Amniotic stem cell (primary cell): ENCODE data around the gene KCTD2.

Experiments
- DNase-seq: peaks from one replicate; lab custom pipeline; 2025; lab: John Stamatoyannopoulos, UW

Gene KCTD2

GRCh38 chr17:75077496-75078283, 30.7 kb downstream of the KCTD2 start:
- no peak for DNase-seq

DNA sequence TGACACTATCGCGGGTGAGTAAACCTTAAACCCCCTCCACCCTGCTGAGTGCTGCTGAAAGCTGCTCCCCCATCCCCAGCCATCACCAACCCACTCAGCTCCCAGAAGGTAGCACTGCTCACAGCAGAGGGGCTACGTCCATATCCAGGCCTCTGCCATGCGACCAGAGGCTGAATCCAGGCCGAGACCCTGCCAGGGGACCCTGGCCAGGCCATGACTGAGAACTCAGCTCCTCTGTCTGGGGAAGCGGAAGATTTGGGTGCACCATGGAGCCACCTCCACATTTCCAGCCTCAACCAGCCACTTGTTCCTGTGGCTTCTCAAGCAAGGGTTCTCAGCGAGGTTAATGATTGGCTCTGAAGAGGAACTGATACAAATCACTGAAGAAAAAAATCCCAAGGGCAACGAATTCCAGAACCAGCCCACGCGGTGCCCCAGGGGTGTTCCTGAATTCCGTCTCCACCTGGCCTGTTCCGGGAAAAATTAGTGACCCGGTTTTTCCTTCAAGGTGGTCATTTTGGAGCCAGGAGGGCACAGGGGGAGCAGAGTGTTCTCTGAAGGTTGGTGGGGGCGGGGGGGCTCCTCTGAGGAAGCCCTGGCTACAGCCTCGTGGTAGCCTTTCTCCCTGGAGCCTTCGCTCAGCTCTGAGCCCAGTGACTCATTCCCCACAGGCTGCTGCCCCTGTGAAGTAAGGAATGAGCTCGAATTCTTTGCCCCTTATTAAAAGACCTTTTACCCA, 31.4 kb downstream of the KCTD2 start:
- peak; percentile 52 for DNase-seq

DNA sequence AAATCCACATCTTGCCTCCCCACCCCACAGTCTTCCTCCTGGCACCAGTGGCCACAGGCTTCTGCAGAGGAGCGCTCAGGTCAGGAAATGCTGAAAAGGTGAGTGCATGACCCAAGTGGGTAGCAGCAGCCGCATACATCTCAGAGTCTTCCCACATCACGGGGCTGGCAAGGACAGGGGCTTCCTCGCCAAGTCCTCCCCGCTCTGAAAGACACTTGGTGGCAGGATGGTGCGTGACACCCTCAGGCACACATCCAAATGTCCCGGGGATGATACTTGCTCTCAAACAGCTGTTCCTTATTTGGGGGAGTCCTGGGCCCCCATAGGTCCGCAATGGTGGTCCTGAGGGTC, 32.0 kb downstream of the KCTD2 start:
- no peak for DNase-seq

DNA sequence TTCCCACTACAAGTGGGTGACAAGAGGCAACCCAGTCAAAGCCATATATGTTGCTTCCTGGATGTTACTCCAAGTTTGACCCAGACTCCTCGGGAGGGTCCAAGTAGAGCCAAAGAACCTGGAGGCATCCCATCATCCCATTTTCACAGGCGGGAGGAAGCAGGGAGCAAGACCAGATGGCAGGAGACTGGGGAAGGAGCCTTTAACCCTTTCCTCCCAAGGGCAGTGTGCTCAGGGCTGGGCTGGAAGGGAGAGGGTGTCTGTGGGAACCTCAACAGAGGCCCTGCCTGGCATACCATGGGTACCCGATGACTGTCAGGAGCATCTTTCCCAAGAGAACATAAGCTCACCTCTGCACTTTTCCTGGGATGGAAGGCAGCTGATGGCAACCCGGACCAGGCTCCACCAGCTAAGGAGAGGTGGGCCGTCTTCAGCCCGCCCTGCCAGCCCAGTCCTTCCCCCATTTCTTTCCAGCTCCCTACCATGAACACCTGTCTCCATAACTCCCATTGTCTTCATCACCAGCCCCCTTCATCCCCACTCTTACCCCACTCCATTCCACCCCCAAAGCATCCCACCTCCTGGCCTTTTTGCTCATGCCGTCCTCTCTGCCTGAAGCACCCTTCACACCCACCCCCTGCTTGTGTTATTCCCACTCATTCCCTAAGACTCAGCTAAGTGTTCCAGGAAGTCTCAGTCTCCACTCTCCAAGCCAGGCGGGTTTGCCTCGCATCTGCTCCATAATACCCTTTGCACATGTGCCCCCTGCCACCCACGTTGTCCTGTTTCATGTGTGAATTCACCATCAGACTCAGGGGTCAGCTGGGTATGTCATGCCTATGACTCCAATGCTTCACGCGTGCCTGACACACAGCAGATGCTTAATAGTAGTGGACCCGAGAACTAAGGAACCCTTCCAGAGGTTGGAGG, 34.9 kb downstream of the KCTD2 start:
- no peak for DNase-seq

GRCh38 chr17:75082683-75083082, 35.7 kb downstream of the KCTD2 start:
- no peak for DNase-seq

GRCh38 chr17:75084039-75084660, 37.1 kb downstream of the KCTD2 start:
- no peak for DNase-seq

GRCh38 chr17:75086496-75087181, 39.6 kb downstream of the KCTD2 start:
- DNase-seq = no peak

DNA sequence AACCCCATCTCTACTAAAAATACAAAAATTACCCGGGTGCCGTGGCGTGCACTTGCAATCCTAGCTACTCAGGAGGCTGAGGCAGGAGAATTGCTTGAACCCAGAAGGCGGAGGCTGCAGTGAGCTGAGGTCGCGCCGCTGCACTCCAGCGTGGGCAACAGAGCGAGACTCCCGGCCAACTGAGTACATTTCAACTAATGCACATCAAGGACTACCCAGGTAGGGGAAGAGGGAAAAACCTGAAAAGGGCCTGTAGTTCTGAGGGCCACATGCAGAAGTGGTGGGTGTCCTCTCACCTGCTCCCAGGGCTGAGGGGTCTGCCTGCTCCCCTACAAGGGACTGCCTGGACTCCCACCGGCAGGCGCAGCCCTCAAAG, 40.1 kb downstream of the KCTD2 start:
- no peak for DNase-seq

DNA sequence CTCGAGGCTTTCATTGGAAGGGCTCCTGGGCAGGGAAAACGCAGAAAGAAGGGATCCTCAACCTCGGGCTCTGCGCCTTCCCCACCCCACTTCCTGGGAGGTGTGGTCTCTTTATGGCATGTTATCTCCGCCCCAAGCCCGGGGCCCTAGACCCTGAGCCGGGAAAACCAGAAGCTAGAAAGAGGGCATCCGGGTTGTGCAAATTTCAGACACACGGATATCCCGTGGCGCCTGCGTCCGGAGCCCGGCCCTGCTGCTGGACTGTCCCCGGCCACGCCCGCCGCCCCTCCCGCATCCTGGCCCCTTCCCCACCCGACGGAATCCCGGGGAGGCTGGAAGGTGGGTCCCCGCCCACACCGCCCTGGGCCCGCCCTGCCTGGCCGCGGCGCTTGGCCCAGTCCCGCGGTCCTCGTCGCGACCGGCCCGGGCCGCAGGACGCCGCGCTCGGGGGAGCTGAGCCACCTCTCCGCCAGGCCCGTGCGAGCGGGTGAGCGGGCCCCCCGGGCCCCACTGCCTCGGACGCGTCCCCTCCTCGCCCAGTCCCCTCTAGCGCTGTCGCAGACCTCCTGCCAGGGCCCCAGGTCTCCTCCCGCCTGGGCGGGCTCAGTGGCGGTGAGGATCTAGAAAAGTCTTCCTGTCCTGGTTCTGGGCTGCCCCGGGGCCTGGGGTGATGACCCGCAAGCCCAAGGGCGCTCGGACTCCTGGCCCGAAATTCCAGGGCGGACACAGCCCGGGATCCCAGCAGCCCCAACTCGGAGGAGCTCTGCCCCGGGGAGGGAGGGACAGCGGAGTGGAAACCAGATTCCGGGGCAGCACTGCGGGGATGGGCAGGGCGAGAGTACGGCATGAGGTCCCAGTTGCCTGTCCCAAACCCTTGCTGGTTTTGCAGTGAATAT, 40.8 kb downstream of the KCTD2 start, which contains the start of gene SLC16A5:
TSS of gene SLC16A5 (plus strand) at position 397 of the 896 bp plus-strand sequence. CDS start 5,683 bp downstream, outside the sequence.
- peak; percentile 43 for DNase-seq

- no peak for DNase-seq
These were observed 41.7 kb downstream of the KCTD2 start for GRCh38 chr17:75088465-75089417.

DNA sequence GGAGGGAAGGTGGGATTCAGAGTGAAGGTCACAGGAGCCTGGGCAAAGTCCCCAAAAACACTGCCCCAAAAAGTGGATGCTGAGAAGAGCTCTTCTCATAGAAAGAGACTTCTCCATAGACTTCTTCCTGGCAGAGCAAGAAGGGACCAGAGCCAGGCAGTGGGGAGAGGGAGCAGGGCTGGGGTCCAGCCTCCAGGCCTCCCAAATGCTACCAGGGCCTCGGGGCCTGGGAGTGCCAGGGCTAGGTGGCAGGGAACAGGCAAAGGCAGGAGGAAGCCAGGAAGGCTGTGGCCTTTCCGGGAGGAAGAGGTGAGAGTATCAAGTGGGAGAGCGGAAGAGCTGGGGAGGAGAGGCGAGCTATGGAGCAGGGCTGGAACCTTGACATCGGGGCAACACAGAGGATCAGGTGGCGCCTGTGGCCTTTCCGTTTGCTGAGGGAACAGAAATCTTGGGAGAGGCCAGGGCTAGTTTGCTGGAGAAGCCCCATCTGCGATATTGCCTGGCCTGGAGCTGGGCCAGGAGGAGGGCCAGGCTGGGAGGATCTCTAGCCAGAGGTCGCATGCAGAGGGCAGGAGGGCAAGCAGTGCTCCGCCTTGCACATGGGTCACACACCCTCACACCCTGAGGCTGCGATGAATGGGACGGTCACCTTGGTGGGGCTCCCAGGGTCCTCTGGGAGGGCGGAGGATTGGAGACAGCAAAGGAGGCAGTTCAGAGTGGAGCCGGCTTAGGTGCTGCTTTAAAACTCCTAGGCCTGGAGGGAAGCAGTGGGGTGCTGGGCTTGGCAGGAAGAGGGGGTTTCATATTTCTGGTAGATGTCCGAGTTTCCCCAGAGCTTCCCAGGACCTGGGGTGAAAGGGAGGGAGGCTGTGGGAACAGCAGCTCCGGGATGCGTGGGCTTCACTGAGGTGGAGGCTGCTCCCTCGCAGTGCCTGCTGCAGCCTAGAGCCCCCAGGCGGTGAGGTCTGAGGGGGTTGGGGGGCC, 44.1 kb downstream of the KCTD2 start:
- DNase-seq = no peak

- DNase-seq = no peak
These were observed 44.9 kb downstream of the KCTD2 start for GRCh38 chr17:75091855-75092327.

GRCh38 chr17:75093548-75094158, 46.6 kb downstream of the KCTD2 start:
- no peak for DNase-seq

DNA sequence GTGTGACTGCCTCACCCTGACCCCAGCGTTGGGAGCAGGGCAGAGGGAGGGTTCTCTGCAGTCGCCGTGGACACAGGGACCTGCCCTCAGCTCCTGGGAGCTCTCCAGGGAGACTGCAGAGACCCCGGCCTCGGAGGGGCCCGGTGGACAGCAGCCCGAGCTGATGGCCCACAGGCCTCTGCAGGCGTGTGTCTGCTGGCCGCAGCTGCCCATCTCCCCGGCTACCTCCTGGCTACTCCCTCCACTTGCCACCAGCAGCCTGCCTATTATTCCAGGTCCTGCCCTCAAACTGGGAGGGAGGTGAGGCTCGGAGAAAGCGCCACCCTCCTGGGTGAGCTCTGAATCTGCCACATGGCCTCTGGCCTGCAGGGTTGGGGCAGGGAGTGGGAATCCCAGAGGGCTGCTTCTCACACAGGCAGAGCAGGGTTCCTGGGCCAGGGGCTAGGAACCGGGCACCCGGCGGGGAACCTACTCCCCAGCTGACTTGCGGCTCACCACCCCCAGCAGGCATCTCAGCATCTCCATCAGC, 47.9 kb downstream of the KCTD2 start:
- no peak for DNase-seq

GRCh38 chr17:75096082-75096625, 49.1 kb downstream of the KCTD2 start:
- DNase-seq = no peak

DNA sequence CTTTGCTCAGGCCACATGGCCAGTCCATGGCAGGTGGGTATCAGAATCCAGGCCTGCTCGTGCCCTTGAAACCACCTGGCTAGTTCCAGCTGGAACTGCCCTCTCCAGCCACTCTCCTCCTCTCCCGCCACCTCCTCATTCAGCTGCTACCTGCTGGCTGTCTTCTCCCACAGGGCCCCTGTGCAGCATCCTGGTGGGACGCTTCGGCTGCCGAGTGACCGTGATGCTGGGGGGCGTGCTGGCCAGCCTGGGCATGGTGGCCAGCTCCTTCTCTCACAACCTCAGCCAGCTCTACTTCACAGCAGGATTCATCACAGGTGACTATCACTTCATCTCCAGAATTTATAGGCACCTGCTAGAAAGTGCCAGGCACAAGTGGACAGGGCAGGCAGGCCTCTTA, 50.8 kb downstream of the KCTD2 start:
- no peak for DNase-seq

- no peak for DNase-seq
These were observed 51.8 kb downstream of the KCTD2 start for GRCh38 chr17:75098861-75099260.
